Measurements from ENCODE around the gene OPCML. TPM values are rescaled to one million over a fixed set of nuclear protein-coding genes. Genes with fewer than 3 reads are reported as not detected.

The OPCML gene
- total RNA-seq, 2 experiments from 2014 or later = not detected

GRCh38 chr11:133096981-133097380 lies 435.3 kb downstream of the OPCML start:
- no peak overlapping the region for H3K27ac Mint-ChIP-seq
- no peaks in the 10 kb centered on the region for H3K36me3 Mint-ChIP-seq (ENCODE audit: low read depth)
- H3K27me3 Mint-ChIP-seq = peaks cover 4% of the 10 kb centered on the region
- CTCF ChIA-PET = no interaction called here
- no peak overlapping the region for H3K4me3 Mint-ChIP-seq
- H3K4me1 Mint-ChIP-seq = no peaks in the 10 kb centered on the region
- DNase-seq = no peak
- POLR2A ChIA-PET = no interaction called here
- no peak for ATAC-seq
- intact Hi-C loops (cut with DNase I, micrococcal nuclease) = no loop called here
- peaks cover 10% of the 10 kb centered on the region for H3K9me3 Mint-ChIP-seq (ENCODE audit: low read depth)

DNA sequence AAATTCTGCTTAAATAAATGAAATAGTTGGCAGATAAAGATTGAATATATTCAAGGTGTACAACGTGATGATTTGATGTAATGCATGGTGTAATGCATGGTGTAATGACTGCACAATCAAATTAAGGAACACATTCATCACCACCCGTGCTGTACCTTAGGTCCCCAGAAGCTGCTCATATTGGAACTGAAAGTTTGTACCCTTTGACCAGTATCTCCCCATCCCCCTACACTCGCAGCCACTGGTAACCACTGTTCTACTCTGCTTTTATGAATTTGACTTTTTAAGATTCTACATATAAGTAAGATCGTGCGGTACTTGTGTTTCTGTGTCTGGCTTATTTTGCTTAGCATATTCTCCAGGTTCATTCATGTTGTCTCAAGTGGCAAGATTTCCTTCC lies 445.8 kb downstream of the OPCML start:
- DNase-seq = no peak
- Mint-ChIP-seq H3K9me3 (ENCODE audit: low read depth) (no peaks in the 10 kb centered on the region), H3K4me3 (no peak overlapping the region), H3K27ac (no peak overlapping the region), H3K27me3 (peaks cover 36% of the 10 kb centered on the region), H3K4me1 (no peaks in the 10 kb centered on the region), H3K36me3 (ENCODE audit: low read depth) (no peaks in the 10 kb centered on the region)
- intact Hi-C loops (cut with DNase I, micrococcal nuclease) = no loop called here
- no peak for ATAC-seq
- ChIA-PET POLR2A (no interaction called here), CTCF (no interaction called here)

DNA sequence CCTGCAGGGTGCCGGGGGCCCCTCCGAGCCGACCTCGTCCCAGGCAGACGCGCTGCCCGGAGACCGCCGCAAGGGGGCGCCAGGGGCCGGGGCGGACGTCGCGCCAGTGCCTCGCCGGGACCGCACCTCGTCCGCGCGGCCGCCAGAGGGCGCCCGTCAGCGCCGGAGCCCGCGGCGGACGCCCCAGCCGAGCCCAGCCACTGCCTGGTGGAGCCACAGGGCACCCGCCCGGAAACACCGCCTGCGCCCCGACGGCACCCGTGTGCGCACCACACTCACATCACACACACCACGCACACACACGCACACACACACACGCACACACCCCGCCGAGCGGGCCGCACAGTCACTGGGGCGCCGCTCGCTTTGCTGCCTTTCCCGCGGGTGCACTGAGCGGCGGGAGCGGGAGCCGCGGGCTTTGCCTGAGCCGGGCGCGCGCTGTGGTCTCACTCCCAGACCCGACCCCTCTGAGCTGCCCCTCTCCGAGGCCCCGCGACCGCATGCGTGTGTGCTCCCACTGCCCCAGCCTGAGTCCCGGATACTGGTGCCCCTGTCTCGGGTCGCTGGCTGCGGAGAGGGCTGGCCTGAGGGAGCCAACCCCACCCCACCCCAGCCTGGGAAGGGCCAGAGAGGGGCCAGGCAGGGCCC lies 449.3 kb downstream of the OPCML start:
- Mint-ChIP-seq H3K9me3 (ENCODE audit: low read depth) (no peaks in the 10 kb centered on the region), H3K4me1 (no peaks in the 10 kb centered on the region), H3K27ac (no peak overlapping the region), H3K27me3 (peaks cover 43% of the 10 kb centered on the region), H3K36me3 (ENCODE audit: low read depth) (no peaks in the 10 kb centered on the region), H3K4me3 (peak overlapping the region; percentile 26)
- ATAC-seq (peak; percentile 98), DNase-seq (peak; percentile 85)
- CTCF ChIA-PET = no interaction called here
- intact Hi-C loops (cut with DNase I, micrococcal nuclease) = loop anchor here in 1 of 2 experiments (1.0 kb wide), 2 partner anchors 80 to 752 kb away; no protein-coding TSS in a partner anchor
- POLR2A ChIA-PET = no interaction called here

DNA sequence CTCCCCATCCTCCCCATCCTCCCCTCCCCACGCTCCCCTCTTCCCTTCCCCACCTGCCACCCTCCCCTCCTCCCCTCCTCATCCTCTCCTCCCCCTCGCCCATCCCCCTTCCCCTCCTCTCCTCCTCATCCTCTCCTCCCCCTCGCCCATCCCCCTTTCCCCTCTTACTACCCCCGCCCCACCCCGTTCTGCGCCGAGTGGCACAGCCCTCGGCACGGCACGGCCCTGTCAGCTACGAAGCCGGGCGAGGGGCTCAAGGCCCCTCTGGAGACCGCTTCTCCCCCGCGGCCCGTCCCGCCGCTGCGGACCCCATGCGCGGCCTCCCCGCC lies 449.9 kb downstream of the OPCML start:
- no peaks in the 10 kb centered on the region for H3K4me1 Mint-ChIP-seq
- peak; percentile 49 for DNase-seq
- peaks cover 42% of the 10 kb centered on the region for H3K27me3 Mint-ChIP-seq
- no peak overlapping the region for H3K27ac Mint-ChIP-seq
- POLR2A ChIA-PET = no interaction called here
- H3K4me3 Mint-ChIP-seq = no peak overlapping the region
- H3K36me3 Mint-ChIP-seq (ENCODE audit: low read depth) = no peaks in the 10 kb centered on the region
- intact Hi-C loops (cut with DNase I, micrococcal nuclease) = loop anchor here in 1 of 2 experiments (1.0 kb wide), 1 partner anchor 81 kb away; no protein-coding TSS in a partner anchor
- CTCF ChIA-PET = no interaction called here
- ATAC-seq = no peak
- H3K9me3 Mint-ChIP-seq (ENCODE audit: low read depth) = no peaks in the 10 kb centered on the region

- Mint-ChIP-seq H3K4me1 (no peaks in the 10 kb centered on the region), H3K27ac (no peak overlapping the region), H3K27me3 (peaks cover 41% of the 10 kb centered on the region), H3K36me3 (ENCODE audit: low read depth) (no peaks in the 10 kb centered on the region), H3K4me3 (no peak overlapping the region), H3K9me3 (ENCODE audit: low read depth) (no peaks in the 10 kb centered on the region)
- ChIA-PET CTCF (interaction anchor here (1.3 kb wide), 1 partner anchor 12 kb away, joined by 3 read pairs; no protein-coding TSS in a partner anchor), POLR2A (no interaction called here)
- intact Hi-C loops (cut with DNase I, micrococcal nuclease) = loop anchor here (1.0 to 2.0 kb wide), 2 partner anchors 81 to 753 kb away; no protein-coding TSS in a partner anchor
- no peak for ATAC-seq
- DNase-seq = no peak
These were observed 450.4 kb downstream of the OPCML start for GRCh38 chr11:133081730-133082452.

DNA sequence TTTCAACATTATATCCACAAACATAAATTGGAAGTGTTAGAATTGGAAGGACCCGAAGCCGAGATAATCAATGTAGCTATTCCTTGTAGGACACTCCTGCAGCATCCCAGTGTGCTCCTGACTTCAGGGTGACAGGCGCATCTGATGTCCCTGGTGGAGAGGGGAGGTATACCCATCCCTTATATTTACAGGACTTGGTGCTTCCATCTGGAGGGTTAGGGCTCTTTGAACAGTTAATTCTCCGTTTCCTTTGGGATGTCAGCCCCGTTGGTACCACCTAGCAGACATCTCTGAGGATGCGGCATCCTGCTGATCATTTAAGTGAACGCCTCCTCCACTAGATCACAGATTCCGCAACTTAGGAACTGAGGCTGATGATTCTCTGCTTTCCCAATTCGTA lies 451.3 kb downstream of the OPCML start:
- no peak overlapping the region for H3K27ac Mint-ChIP-seq
- peaks cover 35% of the 10 kb centered on the region for H3K27me3 Mint-ChIP-seq
- no peaks in the 10 kb centered on the region for H3K9me3 Mint-ChIP-seq (ENCODE audit: low read depth)
- ATAC-seq (no peak), DNase-seq (no peak)
- intact Hi-C loops (cut with DNase I, micrococcal nuclease) = loop anchor here in 1 of 2 experiments (2.0 kb wide), 1 partner anchor 754 kb away; no protein-coding TSS in a partner anchor
- no peaks in the 10 kb centered on the region for H3K36me3 Mint-ChIP-seq (ENCODE audit: low read depth)
- H3K4me1 Mint-ChIP-seq = no peaks in the 10 kb centered on the region
- ChIA-PET POLR2A (no interaction called here), CTCF (interaction anchor here (0.6 to 1.3 kb wide), 5 partner anchors 11 to 913 kb away, joined by 3 to 4 read pairs (median 3); no protein-coding TSS in a partner anchor)
- no peak overlapping the region for H3K4me3 Mint-ChIP-seq

DNA sequence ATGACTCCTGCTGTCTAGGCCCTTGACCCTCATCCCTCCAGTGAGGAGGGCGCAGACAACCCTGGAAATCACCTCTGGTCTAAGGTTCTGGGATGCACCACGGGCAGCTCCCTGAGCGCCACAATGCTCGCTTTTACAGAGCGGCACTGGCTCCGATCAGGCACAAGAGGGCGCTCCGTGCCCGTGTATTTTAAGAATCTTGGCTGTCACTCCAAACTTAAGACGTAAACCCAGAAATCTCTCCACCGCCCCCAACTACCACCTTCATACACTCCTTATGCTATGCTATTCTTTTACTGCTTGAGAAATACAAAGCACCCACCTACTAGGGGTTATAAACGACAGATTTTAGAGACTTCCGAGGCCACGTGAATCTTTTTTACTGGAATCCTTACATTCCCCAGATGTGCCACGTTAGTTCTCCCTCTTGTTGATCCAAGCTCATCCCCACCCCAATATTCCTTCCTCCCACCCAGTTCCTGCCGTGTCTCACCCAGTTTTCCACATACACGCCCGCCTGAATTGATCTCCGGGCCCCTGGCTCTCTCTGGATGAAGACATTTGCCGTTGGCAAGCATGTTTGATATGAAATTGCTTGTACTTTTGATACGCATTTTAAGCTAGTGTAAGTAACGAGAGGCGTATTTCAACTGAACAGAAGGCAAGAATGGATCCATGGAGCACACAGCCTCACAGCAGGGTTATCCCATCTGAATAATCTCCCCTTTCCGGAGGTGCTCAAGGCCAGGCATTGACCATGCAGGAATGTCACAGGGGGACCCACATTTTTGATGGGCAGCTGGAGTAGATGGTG lies 453.5 kb downstream of the OPCML start:
- H3K4me1 Mint-ChIP-seq = no peaks in the 10 kb centered on the region
- H3K27ac Mint-ChIP-seq = no peak overlapping the region
- CTCF ChIA-PET = interaction anchor here (0.6 to 1.5 kb wide), 6 partner anchors 10 to 756 kb away, joined by 3 to 7 read pairs (median 3); no protein-coding TSS in a partner anchor
- H3K9me3 Mint-ChIP-seq (ENCODE audit: low read depth) = no peaks in the 10 kb centered on the region
- ATAC-seq (no peak), DNase-seq (peak; percentile 67)
- H3K36me3 Mint-ChIP-seq (ENCODE audit: low read depth) = no peaks in the 10 kb centered on the region
- POLR2A ChIA-PET = no interaction called here
- intact Hi-C loops (cut with DNase I, micrococcal nuclease) = loop anchor here in 1 of 2 experiments (1.0 kb wide), 2 partner anchors 85 to 743 kb away; no protein-coding TSS in a partner anchor
- no peak overlapping the region for H3K4me3 Mint-ChIP-seq
- H3K27me3 Mint-ChIP-seq = peaks cover 18% of the 10 kb centered on the region

- H3K9me3 Mint-ChIP-seq (ENCODE audit: low read depth) = no peaks in the 10 kb centered on the region
- no peak for DNase-seq
- POLR2A ChIA-PET = no interaction called here
- intact Hi-C loops (cut with DNase I, micrococcal nuclease) = loop anchor here in 1 of 2 experiments (1.0 kb wide), 2 partner anchors 85 to 743 kb away; no protein-coding TSS in a partner anchor
- no peaks in the 10 kb centered on the region for H3K4me1 Mint-ChIP-seq
- H3K27me3 Mint-ChIP-seq = peaks cover 14% of the 10 kb centered on the region
- H3K4me3 Mint-ChIP-seq = no peak overlapping the region
- no peak overlapping the region for H3K27ac Mint-ChIP-seq
- CTCF ChIA-PET = interaction anchor here (0.6 to 1.5 kb wide), 4 partner anchors 9 to 757 kb away, joined by 3 to 7 read pairs (median 3); no protein-coding TSS in a partner anchor
- no peak for ATAC-seq
- H3K36me3 Mint-ChIP-seq (ENCODE audit: low read depth) = no peaks in the 10 kb centered on the region
These were observed 454.3 kb downstream of the OPCML start for GRCh38 chr11:133078012-133078411.

DNA sequence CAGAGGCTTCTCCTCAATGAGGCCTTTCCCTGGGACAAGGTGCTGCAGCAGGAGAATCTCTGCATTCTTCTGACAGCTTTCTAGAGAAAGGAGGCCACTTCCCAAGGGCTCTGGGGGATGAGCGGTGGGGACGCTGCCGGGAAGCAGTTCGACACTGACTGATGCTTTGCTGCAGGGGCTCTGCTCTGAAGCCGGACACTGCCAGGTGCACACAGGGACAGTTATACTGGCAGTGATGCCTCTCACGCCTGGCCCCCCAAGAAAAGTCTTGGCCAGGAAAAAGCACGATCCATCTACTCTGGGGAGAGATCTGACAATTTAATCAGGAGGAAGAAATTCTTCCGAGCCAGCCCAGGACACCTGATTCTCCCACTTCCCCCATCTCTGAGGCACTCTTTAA lies 456.9 kb downstream of the OPCML start:
- intact Hi-C loops (cut with DNase I, micrococcal nuclease) = no loop called here

DNA sequence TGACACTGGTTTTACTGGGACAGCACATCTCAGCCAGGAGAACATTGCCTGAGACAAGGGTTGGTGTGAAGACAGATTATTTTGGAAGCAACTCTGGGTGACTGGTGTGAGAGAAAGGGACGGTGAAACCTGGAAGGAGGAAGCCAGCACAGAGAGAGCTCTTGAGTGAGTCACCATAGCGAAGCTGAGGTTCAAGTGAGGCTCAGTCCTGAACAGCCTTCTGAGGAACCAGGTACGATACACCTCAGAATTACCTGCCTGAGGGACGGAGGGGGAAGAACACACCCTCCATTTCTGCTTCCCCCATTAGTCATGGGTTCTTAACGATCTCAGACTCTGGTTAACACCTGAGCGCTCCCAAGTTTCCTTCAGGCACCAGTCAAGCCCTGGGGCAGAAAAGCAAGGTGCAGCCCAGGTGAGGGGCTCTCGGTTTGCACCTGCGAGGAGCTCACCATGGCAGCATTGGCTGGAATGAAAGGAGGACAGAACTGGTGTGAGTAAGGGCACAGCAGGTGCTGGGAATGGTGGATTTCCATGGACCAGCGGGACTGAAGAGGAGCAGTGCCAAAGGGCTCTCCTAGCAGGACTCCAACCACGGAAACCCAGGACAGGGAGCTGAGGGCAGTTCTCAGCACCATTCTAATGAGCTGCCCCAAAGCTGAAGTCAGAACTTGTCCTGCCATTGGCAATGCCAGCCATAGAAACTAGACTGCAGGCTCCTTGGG lies 459.3 kb downstream of the OPCML start:
- CTCF ChIA-PET = no interaction called here
- DNase-seq (no peak), ATAC-seq (no peak)
- H3K36me3 Mint-ChIP-seq (ENCODE audit: low read depth) = no peaks in the 10 kb centered on the region
- intact Hi-C loops (cut with DNase I, micrococcal nuclease) = no loop called here
- H3K4me3 Mint-ChIP-seq = no peak overlapping the region
- H3K27me3 Mint-ChIP-seq = peaks cover 2% of the 10 kb centered on the region
- H3K27ac Mint-ChIP-seq = no peak overlapping the region
- H3K9me3 Mint-ChIP-seq (ENCODE audit: low read depth) = no peaks in the 10 kb centered on the region
- POLR2A ChIA-PET = no interaction called here
- no peaks in the 10 kb centered on the region for H3K4me1 Mint-ChIP-seq

More for the DNA sequence above, 456.9 kb downstream of the OPCML start:
- Mint-ChIP-seq H3K4me1 (no peaks in the 10 kb centered on the region), H3K27ac (no peak overlapping the region), H3K27me3 (peaks cover 14% of the 10 kb centered on the region), H3K9me3 (ENCODE audit: low read depth) (no peaks in the 10 kb centered on the region), H3K36me3 (ENCODE audit: low read depth) (no peaks in the 10 kb centered on the region), H3K4me3 (no peak overlapping the region)
- no peak for ATAC-seq
- ChIA-PET POLR2A (no interaction called here), CTCF (interaction anchor here (1.0 kb wide), 1 partner anchor 11 kb away, joined by 3 read pairs; no protein-coding TSS in a partner anchor)
- DNase-seq = no peak

DNA sequence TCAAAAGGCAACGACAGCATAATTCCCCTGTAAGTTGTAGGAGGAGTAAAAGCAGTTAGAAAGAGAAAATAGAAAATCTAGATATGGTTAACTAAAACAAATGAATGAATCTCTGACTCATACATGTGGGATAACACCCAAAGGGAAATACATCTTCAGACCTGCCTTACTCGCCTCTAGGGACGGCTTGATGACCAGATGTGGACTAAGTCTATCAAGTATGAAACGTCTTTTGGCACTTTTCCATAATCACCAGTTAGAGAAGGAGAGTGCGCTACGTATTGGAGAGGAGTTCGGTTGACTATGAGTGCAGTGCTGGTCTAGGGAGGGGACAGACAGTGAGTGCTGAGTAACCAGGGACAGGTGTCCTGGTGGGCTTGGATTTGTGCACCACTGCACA lies 459.9 kb downstream of the OPCML start:
- H3K4me1 Mint-ChIP-seq = no peaks in the 10 kb centered on the region
- no peak overlapping the region for H3K4me3 Mint-ChIP-seq
- ChIA-PET POLR2A (no interaction called here), CTCF (no interaction called here)
- H3K9me3 Mint-ChIP-seq (ENCODE audit: low read depth) = no peaks in the 10 kb centered on the region
- H3K27me3 Mint-ChIP-seq = no peaks in the 10 kb centered on the region
- ATAC-seq = no peak
- no peaks in the 10 kb centered on the region for H3K36me3 Mint-ChIP-seq (ENCODE audit: low read depth)
- DNase-seq = no peak
- no peak overlapping the region for H3K27ac Mint-ChIP-seq
- intact Hi-C loops (cut with DNase I, micrococcal nuclease) = no loop called here
